GM21423 (cell line): ENCODE measurements around the gene EIF1.
A peak's percentile ranks its signal among the peaks of the same experiment; 100 is the strongest.
"Not testable (repeated sequence)": the region's sequence is repeated elsewhere in the genome, so short reads cannot be mapped to it uniquely, and the experiment has no call there.

Experiments used
- ATAC-seq: cut with Tn5 transposase; IDR thresholded peaks from one replicate; pipeline ENCODE4 v1.9.1; 2021; ENCODE audit warnings: mild to moderate bottlenecking, moderate library complexity; ENCODE audit not compliant: unreplicated experiment

The EIF1 gene

DNA sequence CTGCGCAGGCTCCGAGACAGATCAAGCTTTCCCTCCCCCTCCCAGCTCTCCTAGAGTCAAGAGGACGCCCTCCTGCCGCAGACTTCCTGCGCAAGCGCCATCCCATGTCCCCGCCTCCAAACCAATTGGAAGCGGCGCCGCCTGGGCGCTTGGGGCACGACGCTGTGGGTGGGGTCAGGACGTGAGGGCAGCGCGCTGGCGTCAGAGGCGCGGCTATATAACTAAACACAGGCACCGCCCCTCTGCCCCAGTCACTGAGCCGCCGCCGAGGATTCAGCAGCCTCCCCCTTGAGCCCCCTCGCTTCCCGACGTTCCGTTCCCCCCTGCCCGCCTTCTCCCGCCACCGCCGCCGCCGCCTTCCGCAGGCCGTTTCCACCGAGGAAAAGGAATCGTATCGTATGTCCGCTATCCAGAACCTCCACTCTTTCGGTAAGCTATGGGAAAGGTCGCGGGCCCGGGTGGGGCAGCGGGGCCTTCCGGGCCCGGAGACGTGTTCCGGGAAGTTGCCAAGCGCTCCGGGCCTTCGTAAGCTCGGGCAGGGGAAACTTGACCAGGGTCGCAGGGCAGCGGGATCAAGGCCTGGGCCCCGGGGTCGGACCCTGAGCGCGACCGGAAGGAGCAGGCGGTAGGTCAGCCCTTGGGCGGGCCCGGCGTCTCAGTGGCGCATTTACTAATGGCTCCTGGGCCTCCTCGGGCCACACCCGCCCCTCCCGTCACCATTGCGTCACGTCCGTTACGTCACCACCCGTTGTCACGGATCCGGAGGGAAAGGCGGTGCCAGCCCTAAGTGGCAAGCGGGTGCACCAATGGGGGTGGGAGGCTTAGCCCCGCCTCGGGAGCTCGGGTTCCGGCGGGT, at the start of gene EIF1:
Gene EIF1, plus strand, starts transcription at position 245 of the 856 bp plus-strand sequence. Its CDS starts 154 bp downstream, at position 399.
- peak; percentile 69 for ATAC-seq

DNA sequence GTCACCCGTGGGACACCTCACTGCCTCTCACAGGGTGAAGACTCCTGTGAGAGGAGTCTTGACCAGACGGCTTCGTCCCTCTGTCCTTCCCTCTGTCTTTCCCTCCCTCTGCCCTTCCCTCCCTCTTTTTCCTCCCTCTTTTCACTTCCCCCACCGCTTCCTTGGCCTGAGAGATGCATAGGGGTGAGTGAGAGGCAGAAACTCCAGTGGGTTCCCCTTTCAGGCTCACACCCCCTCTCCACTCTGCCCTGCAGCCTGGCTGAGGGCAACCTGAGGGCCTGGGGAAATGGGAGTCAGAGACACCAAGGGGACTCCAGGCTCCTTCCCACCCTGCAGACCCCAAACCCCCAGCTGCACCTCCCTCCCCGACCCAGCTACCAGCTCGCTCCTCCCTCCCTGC, 49.7 kb upstream of the EIF1 start:
- no peak for ATAC-seq

DNA sequence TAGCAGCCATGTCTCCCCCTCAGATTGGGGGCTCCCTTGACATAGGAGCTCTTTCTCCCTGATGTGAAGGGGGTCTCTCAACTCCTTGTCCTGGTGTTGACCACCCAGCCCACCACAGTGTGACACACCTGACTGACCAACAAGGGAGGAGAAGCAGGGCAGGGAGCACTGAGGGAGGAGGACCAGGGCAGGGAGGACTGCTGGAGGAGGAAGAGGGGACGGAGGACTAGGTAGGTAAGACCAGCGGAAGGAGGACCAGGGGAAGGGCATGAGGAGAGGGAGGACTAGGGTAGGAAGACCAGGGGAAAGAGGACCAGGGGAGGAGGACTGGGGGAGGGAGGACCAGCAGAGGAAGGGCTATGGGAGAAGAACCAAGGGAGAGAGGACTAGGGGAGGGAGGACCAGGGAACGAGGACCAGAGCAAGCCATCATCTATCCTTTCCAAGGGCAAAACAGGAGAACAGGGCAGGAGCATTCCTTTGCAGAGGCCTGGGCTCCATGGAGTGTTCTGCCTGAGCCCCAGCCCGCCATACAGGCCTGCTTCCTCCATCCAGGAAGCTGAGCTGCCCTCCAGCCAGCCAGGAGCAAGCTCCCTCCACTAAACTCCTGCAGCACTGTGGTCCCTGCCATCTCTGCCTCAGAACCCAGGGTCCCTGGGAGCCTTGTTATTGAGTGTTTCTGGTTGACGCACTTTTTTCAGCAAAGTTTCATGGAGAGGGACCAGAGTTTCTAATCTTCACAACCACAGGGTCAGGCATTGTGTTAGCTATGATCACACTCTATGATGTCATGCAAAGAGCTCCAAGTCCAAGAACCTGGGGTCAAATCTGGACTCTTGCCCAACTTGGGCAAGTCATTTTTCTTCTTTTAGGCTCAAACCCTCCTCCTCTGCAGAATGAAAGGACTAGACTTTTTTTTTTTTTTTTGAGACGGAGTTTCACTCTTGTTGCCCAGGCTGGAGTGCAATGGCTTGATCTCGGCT, 48.9 kb upstream of the EIF1 start:
- ATAC-seq: no peak

DNA sequence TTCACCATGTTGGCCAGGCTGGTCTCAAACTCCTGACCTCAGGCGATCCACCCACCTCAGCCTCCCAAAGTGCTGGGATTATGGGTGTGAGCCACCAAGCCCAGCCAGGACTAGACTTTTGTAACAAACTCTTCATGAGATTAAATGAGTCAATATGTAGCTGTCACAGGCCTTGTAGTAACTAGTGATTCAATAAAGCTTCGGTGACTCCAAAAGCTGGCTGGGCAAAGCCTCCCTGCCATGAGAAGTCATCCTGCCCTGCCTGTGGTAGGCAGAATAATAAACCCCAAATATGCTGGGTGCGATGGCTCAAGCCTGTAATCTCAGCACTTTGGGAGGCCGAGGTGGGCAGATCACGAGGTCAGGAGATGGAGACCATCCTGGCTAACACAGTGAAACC, 48.1 kb upstream of the EIF1 start:
- ATAC-seq: not testable (repeated sequence)

DNA sequence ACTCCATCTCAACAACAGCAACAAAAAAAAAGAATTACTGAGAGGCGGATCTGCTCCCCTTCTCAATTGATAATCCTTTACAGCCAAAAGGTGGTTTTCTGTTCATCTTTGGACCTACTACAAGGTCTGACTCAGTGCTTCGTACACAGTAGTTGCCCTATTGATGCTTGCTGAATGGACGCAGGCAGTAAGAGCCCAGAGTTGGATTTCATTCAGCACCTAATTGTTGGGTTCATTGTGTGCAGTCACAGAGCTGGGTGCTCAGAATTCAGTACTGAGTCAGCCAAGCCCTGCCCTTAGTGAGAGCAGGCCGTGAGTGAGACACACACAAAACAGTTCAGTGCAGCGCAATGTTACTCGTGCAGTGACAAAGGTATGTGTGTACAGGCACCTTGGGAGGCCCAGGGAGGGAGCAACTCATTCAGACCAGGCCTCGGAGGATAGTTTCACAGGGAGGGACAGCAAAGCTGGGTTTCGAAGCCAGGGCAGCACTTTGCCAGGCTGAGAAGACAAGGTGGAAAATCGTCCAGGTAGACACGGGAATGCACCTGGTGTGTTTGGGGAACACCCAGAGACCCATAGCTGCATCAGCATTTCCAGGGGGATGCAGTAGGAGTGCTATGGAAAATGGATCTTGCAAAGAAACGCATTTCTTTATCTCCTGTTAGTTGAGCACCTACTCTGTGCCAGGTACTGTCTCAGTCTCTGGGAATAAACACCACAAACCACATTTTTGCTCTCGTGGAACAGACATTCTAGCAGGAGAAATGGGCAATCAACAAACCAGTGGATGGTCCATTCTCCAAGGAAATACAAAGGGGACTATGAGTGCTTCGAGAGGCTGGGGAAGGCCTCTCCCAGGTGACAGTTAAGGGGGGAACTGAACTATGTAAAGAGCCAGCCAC, 46.2 kb upstream of the EIF1 start:
- no peak for ATAC-seq

DNA sequence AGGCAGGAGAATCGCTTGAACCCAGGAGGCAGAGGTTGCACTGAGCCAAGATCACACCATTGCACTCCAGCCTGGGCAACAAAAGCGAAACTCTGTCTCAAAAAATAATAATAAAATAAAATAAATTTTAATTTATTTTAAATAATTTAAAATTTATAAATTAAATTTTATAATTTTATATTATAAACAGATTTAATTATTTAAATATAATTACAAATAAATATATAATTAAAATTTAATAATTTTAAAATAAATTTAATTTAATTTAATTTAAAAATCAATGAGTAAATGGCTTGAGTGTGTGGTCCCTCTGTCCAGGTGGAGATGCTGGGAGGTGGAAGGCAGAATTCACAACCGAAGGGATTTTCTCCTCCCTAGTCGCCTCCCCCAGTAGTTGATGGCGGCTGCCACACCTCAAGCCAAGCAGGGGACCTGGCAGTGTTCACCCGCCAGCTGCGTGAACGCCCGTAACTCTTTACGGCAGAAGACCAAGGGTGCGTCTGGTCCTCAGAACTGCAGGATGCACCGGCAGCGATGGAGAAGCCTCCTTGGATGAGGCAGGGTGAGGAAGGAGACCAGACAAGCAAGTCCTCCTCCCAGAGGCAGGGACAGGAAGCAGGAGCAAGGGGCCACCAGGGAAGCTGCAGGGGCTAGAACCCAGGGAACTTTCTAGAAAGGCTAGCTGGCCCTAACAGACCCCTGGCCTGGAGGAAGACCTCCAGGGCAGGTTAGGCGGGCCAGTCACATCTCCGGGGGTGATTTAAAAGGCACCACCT, 41.5 kb upstream of the EIF1 start:
- ATAC-seq: no peak

DNA sequence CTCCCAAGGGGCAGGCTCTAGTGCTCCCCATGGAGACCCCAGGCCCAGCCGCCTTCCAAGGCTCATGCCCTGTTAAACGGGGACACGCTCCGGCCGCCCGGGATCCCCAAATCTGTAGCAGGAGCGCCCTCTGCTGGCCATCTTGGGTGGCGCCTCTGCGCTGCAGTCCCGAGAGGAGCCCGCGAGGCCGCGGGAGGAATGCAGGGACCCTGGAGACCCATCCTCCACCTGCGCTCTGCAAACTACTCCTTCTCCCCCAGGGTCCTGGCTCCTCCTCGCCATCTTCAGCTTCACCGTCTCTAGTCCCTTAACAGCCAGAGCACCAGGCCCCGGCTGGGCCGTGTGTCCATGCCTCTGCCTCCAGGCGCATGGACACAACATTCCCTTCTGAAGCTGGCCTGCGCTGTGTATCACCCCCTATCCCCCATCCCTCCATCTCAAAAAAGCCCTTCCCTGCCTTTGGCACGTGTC, 40.7 kb upstream of the EIF1 start:
- peak; percentile 45 for ATAC-seq

DNA sequence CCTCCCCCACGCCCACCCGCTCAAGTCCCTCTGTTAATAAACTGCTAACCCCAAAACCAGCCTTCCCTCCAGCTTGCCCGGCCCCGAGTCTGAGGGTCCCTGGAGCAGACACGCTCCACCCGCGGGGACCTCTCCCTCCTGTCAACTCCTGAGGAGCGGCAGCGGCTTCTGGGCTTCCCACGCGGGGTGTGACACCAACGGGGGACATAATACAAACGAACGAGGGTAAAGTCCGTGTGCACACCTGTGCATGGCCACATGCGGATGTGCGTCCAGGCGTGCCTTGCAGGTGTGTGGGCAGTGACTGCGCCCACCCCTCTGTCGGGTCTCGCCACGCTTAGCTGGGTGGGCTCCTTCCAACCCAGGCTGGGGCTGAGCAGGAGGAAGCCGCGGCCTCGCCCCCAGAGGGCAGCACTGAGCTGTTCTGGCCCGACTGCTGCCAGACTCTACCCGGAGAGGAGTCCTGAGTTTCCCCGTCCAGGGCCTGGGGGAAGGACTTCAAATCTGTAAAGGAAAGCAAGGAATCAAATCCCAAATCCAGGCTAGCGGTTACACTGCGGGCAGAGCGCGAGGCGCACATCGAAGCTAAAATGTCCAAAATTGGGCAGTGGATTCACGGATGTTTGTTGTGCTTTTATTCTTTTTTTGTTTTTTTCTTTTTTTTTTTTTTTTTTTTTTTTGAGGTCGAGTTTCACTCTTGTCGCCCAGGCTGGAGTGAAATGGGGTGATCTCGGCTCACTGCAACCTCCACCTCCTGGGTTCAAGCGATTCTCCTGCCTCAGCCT, 40.1 kb upstream of the EIF1 start:
- ATAC-seq: peak; percentile 57

DNA sequence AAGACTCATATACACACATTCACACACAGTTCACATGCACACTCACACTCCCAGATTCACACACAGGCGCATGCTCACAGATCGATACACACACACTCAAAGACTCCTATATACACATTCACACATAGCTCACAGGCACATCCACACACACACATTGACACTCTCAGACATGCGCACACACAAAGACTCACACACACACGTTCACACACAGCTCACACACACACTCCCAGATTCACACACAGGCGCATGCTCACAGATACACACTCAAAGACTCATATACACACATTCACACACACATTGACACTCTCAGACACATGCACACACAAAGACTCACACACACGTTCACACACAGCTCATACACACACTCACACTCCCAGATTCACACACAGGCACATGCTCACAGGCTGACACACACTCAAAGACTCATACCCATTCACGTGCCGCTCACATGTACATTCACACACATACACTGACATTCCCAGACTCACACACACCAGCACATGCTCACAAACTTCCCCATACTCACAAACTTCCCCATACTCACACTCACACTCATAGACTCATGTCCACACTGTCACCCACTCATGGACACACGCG, 38.7 kb upstream of the EIF1 start:
- no peak for ATAC-seq

DNA sequence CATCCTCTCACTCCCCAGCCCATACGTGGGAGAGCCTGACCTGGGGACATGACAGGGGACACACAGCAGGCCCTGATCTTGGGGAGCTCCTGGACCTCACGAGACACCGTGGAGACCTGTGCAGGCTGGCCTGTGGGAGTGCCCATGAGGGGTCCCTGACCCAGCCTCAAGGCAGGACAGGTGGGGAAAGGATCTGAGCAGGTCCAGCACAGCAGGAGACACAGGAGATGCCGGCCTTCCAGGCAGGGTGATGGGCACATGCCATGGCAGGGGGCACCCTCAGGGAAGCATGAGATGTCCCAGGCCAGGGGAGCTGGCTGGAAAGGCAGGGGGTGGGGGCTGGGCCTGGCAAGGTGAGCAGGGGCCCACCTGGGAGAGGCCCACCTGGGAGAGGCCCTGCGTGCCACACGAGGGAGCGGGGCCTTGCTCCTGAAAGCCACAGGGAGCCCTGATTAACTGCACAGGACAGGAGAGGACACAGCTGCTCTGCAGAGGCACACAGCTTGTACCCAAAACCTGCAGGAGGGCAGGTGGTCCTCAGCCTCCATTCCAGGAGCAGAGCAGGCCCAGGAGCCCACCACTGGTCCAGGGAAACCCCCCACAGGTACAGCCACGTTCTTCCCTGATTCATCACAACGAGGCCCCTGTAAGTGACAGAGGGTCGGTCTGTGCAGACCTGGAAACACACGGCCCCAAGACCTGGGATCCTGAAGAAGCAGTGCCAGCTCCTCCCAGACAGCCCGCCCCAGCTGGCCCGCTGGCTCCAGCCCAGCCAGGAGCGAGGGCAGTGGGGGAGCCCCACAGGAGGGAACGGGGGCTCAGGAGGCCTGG, 37.7 kb upstream of the EIF1 start:
- no peak for ATAC-seq

DNA sequence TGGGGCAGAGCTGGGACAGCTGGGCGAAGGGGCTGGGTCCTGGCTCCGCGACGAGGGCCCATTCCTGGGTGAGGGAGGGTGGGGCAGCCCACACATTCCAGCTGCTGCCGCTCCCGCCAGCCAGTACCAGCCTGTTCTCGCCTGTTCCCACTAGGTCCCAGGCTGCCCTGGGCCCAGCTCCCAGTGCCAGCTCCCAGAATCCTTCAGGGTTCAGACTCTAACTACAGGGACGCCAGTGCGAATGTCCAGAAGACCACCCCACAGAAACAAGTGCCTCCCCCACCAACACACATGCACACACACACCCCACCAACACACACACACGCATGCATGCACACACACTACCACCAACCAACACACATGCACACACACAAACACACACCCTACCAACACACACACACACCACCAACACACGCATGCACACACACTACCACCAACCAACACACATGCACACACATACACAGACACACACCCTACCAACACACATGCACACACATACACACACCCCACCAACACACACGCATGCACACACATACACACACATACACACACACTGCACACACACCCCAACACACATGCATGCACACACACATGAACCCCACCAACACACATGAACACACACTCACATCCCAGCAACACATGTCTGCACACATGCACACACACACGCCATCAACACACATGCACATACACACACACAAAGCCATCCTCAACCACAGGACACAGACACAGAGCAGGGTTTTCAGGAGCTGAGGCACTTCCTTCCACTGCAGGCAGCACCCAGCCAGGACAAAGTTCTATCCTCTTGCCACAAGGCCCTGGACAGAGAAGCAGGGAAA, 36.8 kb upstream of the EIF1 start:
- no peak for ATAC-seq

DNA sequence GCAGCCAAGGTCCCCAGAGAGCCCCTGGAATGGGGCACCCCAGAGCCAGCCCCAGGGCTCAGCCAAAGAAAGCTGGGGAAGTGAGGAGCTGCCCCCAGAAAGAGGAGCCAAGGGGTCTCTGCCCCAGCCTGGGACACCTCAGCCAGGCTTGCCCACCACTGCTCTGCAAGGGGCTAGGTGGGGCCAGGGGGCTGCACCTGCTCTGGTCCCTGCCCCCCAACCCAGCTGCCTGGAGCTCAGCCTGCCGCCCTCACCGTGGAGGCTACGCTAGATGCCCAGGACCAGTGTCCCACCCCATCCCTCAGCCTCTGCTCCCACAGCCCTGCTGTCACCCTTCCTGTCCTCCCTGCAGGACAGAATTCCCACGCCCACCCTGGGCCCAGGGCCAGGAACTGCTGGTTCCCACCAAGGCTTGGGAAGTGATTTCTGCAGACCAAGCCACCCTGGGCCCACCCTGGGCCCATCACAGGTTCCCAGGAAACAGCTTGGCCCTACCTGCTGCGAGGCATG, 36.2 kb upstream of the EIF1 start:
- no peak for ATAC-seq

DNA sequence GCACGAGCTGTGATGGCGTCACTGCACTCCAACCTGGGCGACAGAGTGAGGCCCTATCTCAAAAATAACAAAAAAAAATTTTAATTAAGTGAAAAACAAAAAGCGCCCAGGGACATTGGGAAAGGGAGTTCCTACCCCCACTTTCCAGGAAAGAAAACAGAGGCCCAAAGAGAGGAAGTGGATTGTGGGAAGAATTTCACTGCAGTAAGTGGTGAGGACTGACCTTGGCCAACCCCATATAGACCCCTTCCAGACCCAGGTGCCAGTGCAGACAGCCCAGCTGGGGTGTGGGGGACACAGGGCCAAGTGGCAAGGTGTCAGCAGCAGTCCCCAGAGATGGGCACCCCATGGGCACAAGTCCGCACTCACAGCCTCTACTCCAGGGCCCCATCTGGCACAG, 35.3 kb upstream of the EIF1 start:
- no peak for ATAC-seq

DNA sequence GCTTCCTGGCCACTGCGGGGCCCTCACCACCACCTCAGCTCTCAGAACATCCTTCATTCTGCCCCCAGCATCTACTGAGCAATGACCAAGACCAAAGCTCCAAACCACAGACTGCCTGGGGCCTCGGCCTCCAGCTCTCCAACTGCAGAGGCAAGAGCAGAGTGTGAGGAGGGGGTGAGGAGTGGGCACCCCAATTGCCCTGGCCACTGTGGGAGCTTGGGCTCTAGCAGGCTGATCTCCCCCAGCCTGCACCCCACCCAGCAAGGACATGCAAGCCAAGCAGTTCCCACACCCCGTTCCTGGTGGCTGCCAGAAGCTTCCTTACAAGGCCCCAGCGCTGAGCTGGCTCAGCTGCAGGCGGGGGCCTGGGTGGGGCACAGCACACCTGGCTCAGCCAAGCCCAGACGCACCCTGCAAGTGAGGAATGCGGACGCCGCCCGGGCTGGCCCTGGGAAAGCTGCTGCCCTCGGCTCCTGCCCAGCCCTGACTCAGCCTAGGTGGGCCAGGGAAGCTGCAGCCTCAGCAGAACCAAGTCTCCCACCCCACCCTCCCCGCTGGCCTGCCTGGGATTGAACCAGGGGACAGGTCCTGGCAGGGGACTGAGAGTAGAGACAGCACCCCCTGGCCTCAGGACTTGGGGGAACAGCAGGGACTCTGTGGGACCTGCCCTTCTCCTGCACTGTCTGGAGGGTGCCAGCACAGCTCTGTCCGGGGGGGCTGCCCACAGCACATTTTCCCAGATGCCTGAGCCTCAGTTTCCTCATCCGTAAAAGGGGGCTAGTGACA, 34.6 kb upstream of the EIF1 start:
- ATAC-seq: no peak

DNA sequence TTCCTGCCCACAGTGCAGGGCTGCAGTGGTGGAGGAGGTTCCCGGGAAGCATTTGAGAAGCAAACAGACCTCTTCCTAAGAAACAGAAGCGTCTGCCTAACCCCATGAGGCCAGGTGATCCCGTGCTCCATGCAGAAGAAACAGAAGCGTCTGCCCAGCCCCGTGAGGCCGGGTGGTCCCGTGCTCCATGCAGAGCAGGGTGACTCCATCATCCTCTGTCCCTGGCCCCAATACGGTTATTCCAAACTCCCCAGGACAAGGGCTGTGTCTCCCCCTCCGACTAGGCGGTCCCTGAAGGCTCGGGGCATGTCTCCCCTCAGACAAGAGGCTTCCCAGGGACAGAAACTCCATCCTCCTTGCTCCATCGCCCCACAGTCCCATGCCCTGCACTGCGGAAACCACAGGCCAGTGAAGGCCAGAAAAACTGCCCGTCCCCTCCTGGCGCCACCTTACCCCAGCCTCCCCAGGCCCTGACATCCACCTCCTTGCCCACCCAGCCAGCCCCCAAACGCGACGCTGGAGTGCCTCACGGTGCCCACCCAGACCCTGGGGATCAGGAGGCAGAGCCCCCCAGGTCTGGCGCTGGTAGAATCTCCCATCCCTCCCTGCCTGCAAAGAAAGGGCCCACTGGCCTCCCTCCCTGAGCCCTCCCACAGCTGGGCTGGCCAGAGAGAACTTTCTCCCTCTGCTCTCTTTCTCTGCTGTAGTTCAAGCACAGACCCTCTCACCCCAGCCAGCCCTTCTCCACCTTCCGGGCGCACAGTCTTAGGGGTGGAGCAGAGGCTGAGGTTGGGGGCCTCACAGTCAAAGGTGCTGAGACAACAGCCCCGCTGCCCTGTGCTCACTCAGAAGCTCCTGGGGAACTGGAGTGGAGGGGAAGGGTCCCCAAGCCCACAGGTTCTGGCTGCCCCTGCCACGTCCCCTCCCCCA, 33.7 kb upstream of the EIF1 start:
- ATAC-seq: no peak
